HG03439 (cell line): ENCODE measurements around the gene SHC4.

Source experiments
- ATAC-seq: cut with Tn5 transposase; IDR thresholded peaks from one replicate; pipeline ENCODE4 v1.9.1; 2021; ENCODE audit warnings: mild to moderate bottlenecking, moderate library complexity; ENCODE audit not compliant: unreplicated experiment

The SHC4 gene

GRCh38 chr15:48968066-48968465, 4.3 kb upstream of the SHC4 start:
- ATAC-seq: no peak

DNA sequence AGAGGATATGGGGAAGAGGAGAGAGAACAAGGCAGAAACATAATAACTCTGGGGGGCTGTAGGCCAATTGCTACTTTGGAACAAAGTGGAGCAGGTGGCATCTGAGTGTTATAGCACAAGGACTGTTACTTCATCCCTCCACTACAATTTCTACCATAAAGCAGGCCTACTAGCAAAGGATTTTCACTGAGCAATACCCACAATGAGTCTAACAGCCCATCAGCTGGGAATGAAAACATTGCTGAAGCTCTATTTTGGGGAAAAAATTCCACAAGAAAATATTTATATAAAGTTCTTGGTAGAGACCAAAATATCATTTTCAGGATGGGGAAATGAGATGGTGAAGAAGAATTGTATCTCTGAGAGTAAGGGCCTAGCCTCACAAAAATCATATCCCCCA, 3.6 kb upstream of the SHC4 start:
- ATAC-seq: no peak

DNA sequence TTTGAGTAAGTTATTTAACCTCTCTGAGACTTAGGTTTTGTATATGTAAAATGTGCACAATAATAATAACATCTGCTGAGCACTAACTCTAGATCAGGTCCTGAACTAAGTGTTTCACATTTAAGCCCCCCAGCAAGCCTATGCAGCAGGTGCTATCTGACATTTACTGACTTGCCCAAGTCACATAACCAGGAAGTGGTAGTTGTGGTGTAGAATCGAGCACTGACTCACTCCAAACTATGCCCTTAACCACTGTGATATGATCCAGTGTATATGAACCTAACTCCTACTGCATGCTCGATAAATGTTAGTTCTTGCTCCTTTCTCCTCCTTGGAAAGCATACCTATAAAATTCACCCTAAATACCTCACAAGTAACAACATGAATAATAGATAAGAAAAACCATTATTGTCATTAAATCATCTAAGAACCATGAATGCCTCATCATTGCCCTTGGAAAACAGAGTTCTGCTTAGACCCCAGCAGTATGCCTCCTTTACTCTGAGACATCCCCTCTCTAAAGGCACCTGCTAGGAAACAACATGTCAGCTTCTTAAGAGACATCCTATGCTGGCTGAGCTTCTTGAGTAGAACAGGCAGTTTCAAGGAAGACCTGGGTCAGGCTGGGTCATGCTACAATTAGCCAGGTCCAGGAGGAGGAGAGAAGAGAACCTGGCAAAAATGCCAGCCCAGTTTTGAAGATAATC, 3.0 kb upstream of the SHC4 start:
- ATAC-seq: peak; percentile 58

GRCh38 chr15:48965972-48966371, 2.3 kb upstream of the SHC4 start:
- no peak for ATAC-seq

GRCh38 chr15:48964898-48965297, 1.2 kb upstream of the SHC4 start:
- ATAC-seq: no peak

GRCh38 chr15:48962662-48963523, 826 bp downstream of the SHC4 start:
- no peak for ATAC-seq

GRCh38 chr15:48955967-48956366, 7.8 kb downstream of the SHC4 start:
- ATAC-seq: no peak

DNA sequence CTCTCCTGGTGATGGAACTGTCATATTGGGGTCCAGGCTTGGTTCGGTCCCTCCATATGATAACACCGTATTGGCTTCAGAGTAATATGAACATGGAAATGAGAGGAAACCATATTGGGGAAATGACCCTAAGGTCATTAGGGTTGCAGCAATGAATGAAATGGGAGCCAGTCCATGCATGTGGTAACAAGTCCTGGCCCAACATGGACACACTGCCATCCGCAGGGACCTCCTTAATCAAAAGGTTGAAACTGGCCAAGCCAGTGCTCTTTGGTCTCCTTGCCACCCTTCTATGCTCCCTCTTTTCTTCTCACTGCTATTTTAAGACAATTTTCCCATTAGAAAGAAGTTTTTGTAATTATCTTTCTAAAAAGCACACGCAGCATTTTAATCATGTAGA, 8.3 kb downstream of the SHC4 start:
- no peak for ATAC-seq

DNA sequence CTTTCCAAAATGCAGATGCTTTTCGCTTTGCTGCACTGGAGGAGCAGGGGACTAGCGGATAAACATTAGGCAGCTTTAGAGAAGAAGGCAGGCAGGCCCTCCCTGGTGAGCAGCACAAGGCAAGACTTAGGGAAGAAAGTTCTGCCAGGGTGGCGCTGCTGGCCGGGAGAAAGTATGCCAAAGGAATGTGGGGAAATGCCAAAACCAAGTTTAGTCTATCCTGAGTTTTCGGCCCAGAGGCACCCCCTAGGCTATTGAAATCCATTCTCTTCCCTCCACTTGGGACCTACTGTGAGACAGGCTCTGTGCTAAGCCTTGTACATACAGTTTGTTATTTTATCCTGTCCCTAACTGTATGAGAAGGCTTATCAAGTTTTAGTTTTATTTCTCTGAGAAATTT, 9.2 kb downstream of the SHC4 start:
- ATAC-seq: no peak

DNA sequence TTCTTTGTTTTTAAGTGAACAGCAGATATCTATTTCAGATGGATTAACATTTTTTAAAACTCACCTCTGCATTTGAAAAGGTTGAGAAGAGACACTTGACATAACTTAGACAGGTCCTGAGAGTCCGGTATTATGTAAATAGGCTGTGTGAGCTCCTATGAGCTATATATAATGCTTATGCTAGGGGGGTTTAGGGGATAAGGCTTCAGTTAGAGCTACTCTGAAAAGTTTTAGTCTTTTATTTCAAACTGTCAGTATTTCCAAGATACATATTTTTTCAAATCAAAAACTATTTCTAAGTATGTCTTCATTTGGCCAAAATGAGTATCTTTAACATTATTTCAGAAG, 16.9 kb downstream of the SHC4 start:
- no peak for ATAC-seq

DNA sequence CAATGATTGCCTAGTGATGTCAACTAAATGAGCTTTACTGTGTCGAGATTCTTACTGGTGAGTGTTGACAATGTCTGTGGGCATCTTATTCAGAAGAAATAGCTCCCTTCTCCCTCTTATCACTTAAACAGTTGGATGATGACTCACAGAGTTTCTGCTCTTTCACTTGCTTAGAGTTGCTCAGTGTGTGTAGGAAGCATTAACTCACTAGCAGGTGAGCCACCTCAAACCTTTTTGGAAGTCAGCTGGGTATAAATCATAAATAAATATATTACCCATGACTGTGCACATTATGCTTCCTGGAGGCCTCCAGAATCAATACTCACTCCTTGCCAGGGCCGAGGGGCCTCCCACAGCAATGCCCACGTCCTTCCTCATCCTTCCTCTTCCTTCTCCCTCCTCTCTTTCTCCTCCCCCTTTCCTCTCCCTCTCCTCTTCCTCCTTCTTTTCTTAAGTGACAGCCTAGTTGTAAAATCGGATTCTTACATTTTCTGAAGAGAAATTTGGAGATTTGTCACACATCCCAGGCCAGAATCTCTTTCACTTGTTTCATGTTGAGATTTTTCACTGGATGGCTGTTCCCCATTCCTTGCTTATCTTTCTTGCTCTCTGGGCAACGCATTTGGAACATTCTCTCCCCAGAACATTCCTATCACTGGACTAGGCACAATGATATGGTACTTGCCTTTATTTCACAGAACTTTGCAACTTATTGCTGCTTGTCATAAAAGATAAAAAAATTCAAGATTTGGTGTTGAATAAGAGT, 17.5 kb downstream of the SHC4 start:
- no peak for ATAC-seq

GRCh38 chr15:48945386-48945785, 18.3 kb downstream of the SHC4 start:
- no peak for ATAC-seq

- no peak for ATAC-seq
Observed at GRCh38 chr15:48941904-48942303, 21.8 kb downstream of the SHC4 start.

DNA sequence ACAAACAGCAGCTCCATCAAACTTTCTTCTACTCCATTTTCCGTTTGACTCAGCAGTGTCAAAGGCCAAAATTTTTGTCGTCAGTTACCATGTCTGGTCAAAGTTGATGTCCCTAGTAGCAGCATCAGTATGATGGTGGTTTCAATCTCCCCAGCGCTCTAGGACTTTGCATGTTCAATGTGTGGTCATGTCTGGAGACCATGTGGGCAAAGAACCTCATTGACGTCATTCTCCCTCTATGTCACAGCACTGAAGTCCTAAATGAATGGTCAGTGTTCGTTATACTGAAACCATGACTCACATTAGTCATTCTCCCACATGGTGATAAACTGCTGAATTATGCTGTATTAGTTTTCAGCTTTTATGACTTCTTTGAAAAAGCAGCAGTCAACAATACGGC, 23.2 kb downstream of the SHC4 start:
- ATAC-seq: peak; percentile 97

GRCh38 chr15:48939648-48940047, 24.1 kb downstream of the SHC4 start:
- no peak for ATAC-seq

DNA sequence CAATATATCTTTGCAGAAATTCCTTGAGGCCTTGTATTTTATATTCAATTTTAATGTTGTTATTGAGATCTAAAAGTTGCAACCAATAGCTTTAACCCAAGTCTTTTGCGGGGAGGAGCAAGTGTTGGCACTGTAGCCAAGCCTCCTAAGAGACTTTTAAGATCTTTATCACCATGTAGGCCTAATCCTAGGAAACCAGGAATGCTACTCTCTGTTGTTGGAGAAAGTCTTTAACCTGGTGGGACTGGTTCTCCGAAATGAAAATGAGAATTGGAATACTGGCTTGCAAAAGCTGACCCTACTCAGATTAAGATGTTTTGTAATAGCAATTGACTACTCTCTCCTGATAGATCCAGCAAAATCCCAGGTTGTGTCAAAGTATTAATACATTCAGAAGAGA, 25.8 kb downstream of the SHC4 start:
- no peak for ATAC-seq

DNA sequence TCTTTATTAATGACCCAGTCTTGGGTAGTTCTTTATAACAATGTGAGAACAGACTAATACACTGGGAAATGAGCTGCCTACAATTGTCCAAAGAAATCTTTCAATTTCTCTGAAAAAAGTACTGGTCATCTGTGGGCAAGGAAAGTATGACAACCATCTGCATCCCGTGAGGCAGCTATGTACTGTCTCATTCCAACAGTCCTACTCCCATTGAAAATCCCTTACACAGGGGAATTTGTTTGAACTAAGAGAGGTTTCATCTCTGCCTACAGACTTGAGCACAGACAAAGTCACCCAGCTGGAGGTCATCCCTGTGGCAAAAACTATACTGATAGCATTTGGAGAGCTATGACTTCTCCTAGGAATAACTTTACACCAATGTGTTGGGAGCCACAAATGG, 27.1 kb downstream of the SHC4 start:
- ATAC-seq: no peak

GRCh38 chr15:48935236-48935635, 28.5 kb downstream of the SHC4 start:
- ATAC-seq: no peak

- ATAC-seq: no peak
Observed at GRCh38 chr15:48930735-48931134, 33.0 kb downstream of the SHC4 start.

DNA sequence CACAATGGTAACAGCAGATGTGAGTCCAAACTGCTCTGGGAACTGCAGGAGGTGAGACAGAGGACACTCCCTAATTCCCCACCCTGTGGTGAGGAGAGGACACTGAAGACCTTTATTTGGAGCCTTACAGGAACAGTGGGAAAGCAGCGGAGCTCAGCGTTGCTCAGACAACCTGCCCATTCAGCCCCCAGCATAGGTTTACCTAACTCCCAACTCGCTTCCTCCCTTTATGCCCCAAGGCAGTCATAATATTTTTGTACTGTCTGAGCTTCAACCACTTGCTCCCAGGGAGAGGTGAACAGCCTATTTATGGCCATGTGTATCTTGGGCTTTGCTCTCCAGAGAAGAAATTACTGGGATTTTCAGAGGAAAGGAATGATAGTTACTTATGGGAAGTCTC, 34.1 kb downstream of the SHC4 start:
- no peak for ATAC-seq

DNA sequence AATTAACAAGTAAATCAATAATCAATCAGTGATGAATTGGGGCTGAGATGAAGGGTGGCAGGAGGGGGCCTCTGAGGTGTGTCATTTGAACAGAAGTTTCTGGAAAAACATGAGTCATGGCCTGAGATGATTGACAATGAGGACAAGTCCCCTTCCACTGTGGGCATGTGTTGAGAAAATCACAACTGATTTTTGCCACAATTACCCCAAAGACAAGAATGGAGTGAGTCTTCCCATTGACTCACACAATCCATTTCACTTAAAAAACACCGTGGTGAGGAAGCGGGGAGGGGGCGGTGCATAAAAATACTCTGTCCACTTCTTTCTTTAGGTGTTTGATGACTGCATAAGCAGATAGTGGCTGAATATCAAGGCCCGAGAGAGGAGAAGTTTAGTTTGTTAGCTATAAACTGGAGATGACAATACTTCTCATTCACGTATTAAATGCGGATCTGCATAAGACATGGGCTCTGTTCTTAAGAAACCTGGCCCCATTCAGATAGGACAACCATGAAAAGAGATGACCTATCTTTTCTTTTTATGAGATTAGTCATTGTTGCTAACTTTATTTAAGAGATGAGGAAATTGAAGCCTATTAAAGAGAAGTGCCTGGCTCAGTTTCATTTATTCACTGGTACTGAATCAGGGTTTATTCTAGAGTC, 34.7 kb downstream of the SHC4 start:
- ATAC-seq: no peak
